Islet of Langerhans (tissue), 1 donor: ENCODE measurements around the gene CCDC66.
A peak's percentile ranks its signal among the peaks of the same experiment; 100 is the strongest.

Experiments used
- FAIRE-seq: peaks from one replicate; lab custom pipeline; 2011; peaks lifted over from hg19 to GRCh38; lab: Jason Lieb, UNC

Gene CCDC66

DNA sequence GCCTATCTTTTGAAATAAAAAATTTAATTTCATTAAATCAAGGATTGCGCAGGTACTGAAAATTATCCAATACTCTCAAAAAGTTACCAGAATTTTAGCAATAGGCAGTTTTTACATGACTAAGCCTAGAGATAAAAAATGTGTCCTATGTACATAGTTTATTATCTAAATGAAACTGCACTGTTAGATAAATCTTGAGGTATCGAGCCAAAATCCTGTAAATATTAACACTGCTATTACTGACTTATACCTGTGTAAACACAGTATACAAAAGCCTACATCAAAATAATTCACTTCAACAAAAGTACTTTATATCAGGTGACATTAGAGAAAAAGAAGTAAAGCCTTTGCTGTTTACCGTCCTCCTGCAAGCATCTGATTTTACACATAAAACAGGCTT is 65.4 kb downstream of the CCDC66 start:
- no peak for FAIRE-seq

DNA sequence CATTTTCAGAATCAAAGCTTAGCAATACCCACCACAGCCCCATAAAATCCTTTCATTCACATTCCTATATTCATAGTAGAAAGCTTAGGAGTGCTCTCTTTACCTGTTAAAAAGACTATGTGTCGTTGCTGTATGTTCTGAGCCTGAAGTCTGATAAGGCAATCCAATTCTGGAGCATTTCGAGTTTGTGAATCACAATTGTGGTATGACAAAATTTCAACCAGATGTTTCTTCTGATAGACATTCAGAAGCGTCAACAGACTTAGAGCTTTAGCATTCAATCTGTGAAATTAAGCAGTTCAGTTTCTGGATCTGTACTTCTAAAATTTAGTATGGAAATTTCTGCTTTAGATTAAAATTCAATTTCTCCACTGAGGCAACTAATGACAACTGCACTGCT is 67.8 kb downstream of the CCDC66 start:
- no peak for FAIRE-seq

DNA sequence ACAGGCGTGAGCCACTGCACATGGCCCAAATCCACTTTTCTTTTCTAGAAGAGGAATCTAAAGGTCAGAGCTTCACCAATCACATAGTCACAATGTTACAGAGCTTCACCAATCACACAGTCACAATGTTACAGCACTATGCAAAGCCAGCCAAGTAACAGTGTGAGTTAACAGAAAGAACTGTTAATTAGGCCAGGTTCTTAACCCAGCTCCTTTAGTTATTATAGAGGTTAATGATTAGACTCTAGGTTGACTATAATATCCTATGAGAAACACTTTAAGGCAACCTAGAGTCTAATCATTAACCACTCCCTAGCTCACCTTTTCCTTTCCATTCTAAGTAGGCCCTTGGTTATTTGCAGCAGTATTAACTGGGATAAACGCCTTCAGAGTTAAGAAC is 72.1 kb downstream of the CCDC66 start:
- FAIRE-seq: peak; percentile 95

DNA sequence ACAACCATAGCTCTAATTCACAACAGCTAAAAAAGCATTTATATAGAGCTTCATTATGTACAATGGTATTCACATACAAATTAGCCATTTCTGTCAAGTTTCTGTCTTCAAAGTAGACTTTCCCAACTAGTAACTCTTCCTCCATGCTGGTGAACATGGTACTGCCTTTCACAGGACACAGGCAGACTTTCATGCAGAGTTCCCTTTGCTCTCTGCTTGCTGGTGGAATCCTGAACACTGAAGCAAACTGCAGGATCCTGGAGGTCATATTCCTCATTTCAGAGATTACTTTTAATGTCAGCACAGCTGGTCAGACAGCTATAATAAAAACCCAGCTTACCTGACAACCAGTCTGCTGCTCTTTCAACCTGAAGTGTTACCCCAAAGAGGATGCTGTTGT is 72.5 kb downstream of the CCDC66 start:
- no peak for FAIRE-seq

DNA sequence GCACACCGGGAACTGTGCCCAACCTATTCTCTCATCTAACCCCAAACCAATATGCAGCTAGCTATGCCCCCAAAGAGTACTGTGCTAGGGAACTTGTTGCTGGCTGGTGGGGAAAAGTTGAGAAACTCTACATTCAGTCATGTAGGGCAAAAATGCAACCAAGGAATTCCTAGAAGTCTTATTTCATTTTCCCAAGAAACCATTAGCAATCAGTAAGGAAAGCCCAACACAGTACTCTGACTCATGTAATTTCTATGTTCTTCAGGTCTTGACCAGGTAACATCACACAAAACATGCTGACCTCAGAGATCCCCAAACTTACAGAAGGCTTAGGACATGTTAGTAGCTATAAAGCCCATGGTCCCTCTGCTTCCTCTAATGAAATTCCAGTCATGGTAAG is 74.0 kb downstream of the CCDC66 start:
- no peak for FAIRE-seq

DNA sequence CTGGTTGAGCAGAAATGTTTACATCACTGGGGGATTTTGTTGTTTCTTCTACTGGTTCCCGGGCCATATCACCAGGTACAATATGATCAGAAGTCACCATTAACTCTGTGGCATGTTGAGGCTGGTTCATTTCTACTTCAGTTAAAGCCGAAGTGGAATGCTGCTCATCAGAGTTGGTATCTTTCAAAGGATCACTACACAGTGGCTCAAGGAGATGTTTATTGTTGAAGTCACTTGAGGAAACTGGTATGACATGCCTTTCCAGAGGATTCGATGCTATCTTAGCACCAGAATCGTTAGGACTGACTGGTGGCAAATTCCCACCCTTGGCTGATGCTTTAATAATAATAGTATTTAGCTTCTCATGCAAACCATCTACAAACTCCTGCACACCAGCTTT is 76.2 kb downstream of the CCDC66 start:
- FAIRE-seq: no peak

DNA sequence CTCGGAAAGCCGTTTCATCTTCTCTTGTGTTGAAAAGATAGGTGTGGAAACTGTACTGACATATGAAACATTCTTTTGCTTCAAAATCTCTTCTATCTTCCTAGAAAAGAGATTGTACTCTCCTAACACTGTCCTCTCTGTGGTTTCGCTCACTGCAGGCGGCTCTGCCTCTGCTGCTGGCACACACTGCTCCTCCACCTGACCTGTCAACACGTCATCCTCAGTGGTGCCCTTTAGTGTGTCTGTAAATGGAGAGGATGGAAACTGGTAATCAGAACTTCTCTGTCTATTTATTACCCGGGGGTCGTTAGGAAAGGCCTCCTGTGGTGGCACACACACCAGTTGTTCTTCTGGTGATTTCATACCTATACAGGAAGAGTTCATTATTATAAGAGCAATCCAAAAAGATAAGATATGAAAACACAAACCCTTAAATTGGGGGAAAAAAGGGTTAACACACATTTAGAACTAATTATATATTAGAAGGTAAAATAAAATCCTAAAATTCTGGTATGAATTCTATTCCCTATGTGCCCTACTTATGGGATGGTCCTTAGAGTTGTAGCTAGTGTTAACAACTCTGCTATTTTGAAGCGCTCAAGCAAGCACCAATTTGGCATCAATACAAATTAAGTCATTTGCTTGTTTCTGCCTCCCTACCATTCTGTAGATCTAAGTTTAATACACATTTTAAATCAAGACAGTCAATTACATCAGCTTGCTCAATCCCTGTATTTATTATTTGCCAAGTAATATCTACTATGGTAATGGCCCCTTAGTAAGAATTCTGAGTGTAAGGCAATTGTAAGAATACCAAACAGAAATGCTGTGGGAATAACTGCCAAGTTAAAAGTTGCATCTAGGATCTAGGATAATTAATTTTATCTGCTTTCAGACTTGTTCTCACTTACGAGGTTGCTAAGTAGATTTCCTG is 76.9 kb downstream of the CCDC66 start:
- peak; percentile 74 for FAIRE-seq

DNA sequence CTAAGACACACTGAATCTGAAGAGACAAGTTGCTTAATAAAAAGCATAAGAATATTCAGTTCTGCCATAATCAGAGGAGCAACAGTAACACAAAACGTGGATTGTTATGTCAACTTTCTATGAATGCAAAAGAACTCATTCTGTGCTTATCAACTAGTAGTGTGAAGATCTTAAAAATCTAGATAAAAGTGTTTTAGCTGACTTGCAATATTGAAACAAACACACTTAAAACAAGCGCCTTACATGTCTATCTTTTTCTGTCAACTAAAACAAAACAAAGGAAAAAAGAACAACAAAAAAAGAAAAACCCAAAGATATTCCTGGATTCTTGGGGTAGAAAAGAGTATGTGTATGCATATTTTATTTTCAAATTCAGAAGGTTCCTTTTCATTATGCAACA is 88.4 kb downstream of the CCDC66 start:
- no peak for FAIRE-seq

DNA sequence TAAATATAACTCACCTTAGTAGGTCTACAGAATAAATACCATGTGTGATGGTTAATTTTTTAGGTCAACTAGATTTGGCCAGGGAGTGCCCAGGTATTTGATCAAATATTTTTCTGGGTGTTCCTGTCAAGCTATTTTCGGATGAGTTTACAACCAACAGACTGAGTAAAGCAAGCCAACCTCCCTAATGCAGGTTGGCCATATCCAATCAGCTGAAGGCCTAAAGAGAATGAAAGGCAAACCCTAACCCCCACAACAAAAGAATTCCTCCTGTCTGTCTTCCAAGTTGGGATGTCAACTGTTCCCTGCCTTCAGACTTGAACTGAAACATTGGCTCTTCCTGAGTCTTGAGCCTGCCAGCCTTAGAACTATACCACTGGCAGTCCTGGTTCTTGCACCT is 97.5 kb downstream of the CCDC66 start:
- no peak for FAIRE-seq

DNA sequence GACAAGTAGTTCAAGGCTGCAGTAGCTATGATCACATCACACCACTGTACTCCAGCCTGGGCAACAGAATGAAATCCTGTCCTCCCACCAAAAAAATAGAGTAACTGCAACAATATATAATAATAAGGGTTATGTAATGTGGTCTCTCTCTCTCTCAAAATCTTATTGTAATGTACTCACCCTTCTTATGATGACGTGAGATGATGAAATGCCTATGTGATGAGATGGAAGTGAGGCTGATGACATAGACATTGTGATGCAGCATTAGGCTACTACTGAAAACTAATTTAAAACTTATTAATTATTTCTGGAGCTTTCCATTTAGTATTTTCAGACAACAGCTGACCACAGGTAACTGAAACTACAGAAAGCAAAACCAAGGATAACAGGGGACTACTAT is 98.7 kb downstream of the CCDC66 start:
- no peak for FAIRE-seq

DNA sequence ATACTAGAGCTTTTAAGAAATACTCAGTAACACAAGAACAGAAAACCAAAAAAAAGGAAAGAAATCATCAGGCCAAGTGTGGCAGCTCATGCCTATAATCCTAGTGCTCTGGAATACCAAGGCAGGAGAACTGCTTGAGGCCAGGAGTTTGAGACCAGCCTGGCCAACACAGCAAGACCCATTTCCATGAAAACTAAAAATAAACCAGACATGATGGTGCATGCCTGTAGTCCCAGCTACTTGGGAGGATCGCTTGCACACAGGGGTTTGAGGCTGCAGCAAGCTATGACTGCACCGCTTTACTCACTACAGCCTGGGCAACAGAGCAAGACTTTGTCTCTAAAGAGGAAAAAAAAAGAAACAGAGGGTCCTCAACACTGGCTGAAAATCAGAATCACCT is 107.8 kb downstream of the CCDC66 start:
- no peak for FAIRE-seq

DNA sequence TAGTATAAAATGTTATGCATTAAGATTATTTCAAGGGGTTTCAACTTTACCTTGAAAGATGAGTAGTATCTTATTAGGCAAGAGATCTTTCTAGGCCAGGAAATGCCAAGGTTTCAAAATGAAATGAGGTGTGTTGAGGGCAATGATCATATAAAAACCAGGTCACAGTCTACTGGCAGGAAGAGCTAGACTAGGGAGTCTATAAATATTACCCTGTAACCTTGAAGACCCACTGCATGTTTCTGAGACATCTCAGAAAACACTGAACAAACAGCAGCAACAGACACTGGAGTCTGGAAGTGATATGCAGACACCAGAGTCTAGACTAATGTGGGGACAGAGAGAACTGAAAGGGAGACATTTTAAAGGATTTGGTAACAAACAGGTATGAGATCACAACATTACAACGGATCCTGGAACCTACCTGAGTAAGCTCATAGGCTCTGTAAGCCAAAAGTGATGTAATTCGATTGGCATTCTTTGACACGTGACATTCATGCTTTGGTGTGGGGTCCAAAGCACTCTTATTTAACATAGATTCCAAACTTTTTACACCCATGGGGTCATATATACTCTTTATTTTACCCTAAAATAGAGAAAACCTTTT is 111.1 kb downstream of the CCDC66 start:
- FAIRE-seq: no peak
